ENCODE measurements around the gene UBR4. TPM values are rescaled to one million over a fixed set of nuclear protein-coding genes. Genes with fewer than 3 reads are reported as not detected.
A peak's percentile ranks its signal among the peaks of the same experiment; 100 is the strongest.

The UBR4 gene
- total and polyA plus RNA-seq, 3 experiments from 2014 or later: 27.4 to 112 (median 110) TPM

GRCh38 chr1:19130468-19130867, 79.6 kb downstream of the UBR4 start:
- Mint-ChIP-seq H3K27ac (no peak overlapping the region), H3K4me1 (peaks cover 0 to 2% (median 2%) of the 10 kb centered on the region in 3 donors), H3K9me3 (peaks cover 0 to 4% (median 3%) of the 10 kb centered on the region in 5 donors), H3K27me3 (no peaks in the 10 kb centered on the region), H3K36me3 (peaks cover 24 to 93% (median 32%) of the 10 kb centered on the region in 3 donors), H3K4me3 (no peak overlapping the region)
- Histone ChIP-seq H3K4me1 (ENCODE audit: insufficient read depth, low read length) (no peaks in the 10 kb centered on the region), H3K4me3 (ENCODE audit: low read length) (no peak overlapping the region), H3K36me3 (ENCODE audit: insufficient read depth, low read length) (peaks cover 67% of the 10 kb centered on the region), H3K9me3 (ENCODE audit: low read length) (no peaks in the 10 kb centered on the region), H3K27me3 (ENCODE audit: insufficient read depth, low read length, poor library complexity, severe bottlenecking) (no peaks in the 10 kb centered on the region), H3K27ac (ENCODE audit: low read depth, low read length) (no peak overlapping the region)
- no peak for DNase-seq
- ChIA-PET CTCF (no interaction called here), POLR2A (no interaction called here)

- peaks cover 0 to 16% (median 13%) of the 10 kb centered on the region in 3 donors for H3K4me1 Mint-ChIP-seq
Observed at GRCh38 chr1:19128968-19129514, 81.0 kb downstream of the UBR4 start.

GRCh38 chr1:19124273-19124672, 85.8 kb downstream of the UBR4 start:
- Histone ChIP-seq H3K27ac (ENCODE audit: low read depth, low read length) (no peak overlapping the region), H3K36me3 (ENCODE audit: insufficient read depth, low read length) (peaks cover 98% of the 10 kb centered on the region), H3K9me3 (ENCODE audit: low read length) (no peaks in the 10 kb centered on the region), H3K4me1 (ENCODE audit: insufficient read depth, low read length) (peaks cover 18% of the 10 kb centered on the region), H3K27me3 (ENCODE audit: insufficient read depth, low read length, poor library complexity, severe bottlenecking) (no peaks in the 10 kb centered on the region), H3K4me3 (ENCODE audit: low read length) (no peak overlapping the region)
- H3K27ac Mint-ChIP-seq: peak overlapping the region in 6 of 8 donors; percentile 43 to 93 (median 83)
- H3K36me3 Mint-ChIP-seq: peaks cover 16 to 100% (median 27%) of the 10 kb centered on the region in 3 donors
- peaks cover 0 to 32% (median 19%) of the 10 kb centered on the region in 3 donors for H3K4me1 Mint-ChIP-seq
- no peak for DNase-seq
- H3K27me3 Mint-ChIP-seq: peaks cover 0 to 2% of the 10 kb centered on the region in 2 donors
- CTCF ChIA-PET: no interaction called here
- peak overlapping the region in 5 of 7 donors; percentile 16 to 64 (median 49) for H3K4me3 Mint-ChIP-seq
- POLR2A ChIA-PET: no interaction called here
- no peaks in the 10 kb centered on the region for H3K9me3 Mint-ChIP-seq

More at GRCh38 chr1:19128968-19129514, 81.0 kb downstream of the UBR4 start:
- DNase-seq: no peak
- H3K4me3 ChIP-seq (ENCODE audit: low read length): no peak overlapping the region
- CTCF ChIA-PET: no interaction called here
- no peaks in the 10 kb centered on the region for H3K27me3 Mint-ChIP-seq
- H3K36me3 ChIP-seq (ENCODE audit: insufficient read depth, low read length): peaks cover 68% of the 10 kb centered on the region
- H3K27me3 ChIP-seq (ENCODE audit: insufficient read depth, low read length, poor library complexity, severe bottlenecking): no peaks in the 10 kb centered on the region
- H3K27ac Mint-ChIP-seq: peak overlapping the region in 3 of 8 donors; percentile 49 to 68 (median 54)
- POLR2A ChIA-PET: no interaction called here
- H3K4me1 ChIP-seq (ENCODE audit: insufficient read depth, low read length): peaks cover 8% of the 10 kb centered on the region
- no peak overlapping the region for H3K4me3 Mint-ChIP-seq
- H3K9me3 Mint-ChIP-seq: peaks cover 0 to 4% (median 3%) of the 10 kb centered on the region in 5 donors
- H3K36me3 Mint-ChIP-seq: peaks cover 19 to 94% (median 25%) of the 10 kb centered on the region in 3 donors
- no peaks in the 10 kb centered on the region for H3K9me3 ChIP-seq (ENCODE audit: low read length)
- no peak overlapping the region for H3K27ac ChIP-seq (ENCODE audit: low read depth, low read length)

GRCh38 chr1:19123837-19124236, 86.2 kb downstream of the UBR4 start:
- Mint-ChIP-seq H3K4me1 (peaks cover 0 to 32% (median 19%) of the 10 kb centered on the region in 3 donors), H3K27me3 (peaks cover 0 to 2% of the 10 kb centered on the region in 2 donors), H3K27ac (peak overlapping the region in 6 of 8 donors; percentile 43 to 93 (median 83)), H3K4me3 (peak overlapping the region in 5 of 7 donors; percentile 16 to 64 (median 49)), H3K9me3 (no peaks in the 10 kb centered on the region), H3K36me3 (peaks cover 16 to 100% (median 27%) of the 10 kb centered on the region in 3 donors)
- H3K27ac ChIP-seq (ENCODE audit: low read depth, low read length): no peak overlapping the region
- peaks cover 98% of the 10 kb centered on the region for H3K36me3 ChIP-seq (ENCODE audit: insufficient read depth, low read length)
- CTCF ChIA-PET: no interaction called here
- peaks cover 18% of the 10 kb centered on the region for H3K4me1 ChIP-seq (ENCODE audit: insufficient read depth, low read length)
- POLR2A ChIA-PET: no interaction called here
- H3K4me3 ChIP-seq (ENCODE audit: low read length): no peak overlapping the region
- no peaks in the 10 kb centered on the region for H3K27me3 ChIP-seq (ENCODE audit: insufficient read depth, low read length, poor library complexity, severe bottlenecking)
- no peaks in the 10 kb centered on the region for H3K9me3 ChIP-seq (ENCODE audit: low read length)
- peak in 4 of 5 donors; percentile 10 to 17 (median 14) for DNase-seq

GRCh38 chr1:19122668-19123067, 87.4 kb downstream of the UBR4 start:
- POLR2A ChIA-PET: no interaction called here
- H3K27me3 ChIP-seq (ENCODE audit: insufficient read depth, low read length, poor library complexity, severe bottlenecking): no peaks in the 10 kb centered on the region
- peaks cover 18% of the 10 kb centered on the region for H3K4me1 ChIP-seq (ENCODE audit: insufficient read depth, low read length)
- Mint-ChIP-seq H3K27ac (peak overlapping the region in 3 of 8 donors; percentile 6 to 50 (median 42)), H3K27me3 (peaks cover 0 to 2% of the 10 kb centered on the region in 2 donors), H3K36me3 (peaks cover 16 to 97% (median 31%) of the 10 kb centered on the region in 3 donors), H3K9me3 (no peaks in the 10 kb centered on the region), H3K4me1 (peaks cover 0 to 32% (median 19%) of the 10 kb centered on the region in 3 donors), H3K4me3 (no peak overlapping the region)
- no peaks in the 10 kb centered on the region for H3K9me3 ChIP-seq (ENCODE audit: low read length)
- CTCF ChIA-PET: no interaction called here
- DNase-seq: no peak
- H3K27ac ChIP-seq (ENCODE audit: low read depth, low read length): no peak overlapping the region
- no peak overlapping the region for H3K4me3 ChIP-seq (ENCODE audit: low read length)
- H3K36me3 ChIP-seq (ENCODE audit: insufficient read depth, low read length): peaks cover 96% of the 10 kb centered on the region

- Histone ChIP-seq H3K27ac (ENCODE audit: low read depth, low read length) (no peak overlapping the region), H3K36me3 (ENCODE audit: insufficient read depth, low read length) (peaks cover 96% of the 10 kb centered on the region), H3K27me3 (ENCODE audit: insufficient read depth, low read length, poor library complexity, severe bottlenecking) (no peaks in the 10 kb centered on the region), H3K4me1 (ENCODE audit: insufficient read depth, low read length) (peaks cover 18% of the 10 kb centered on the region), H3K4me3 (ENCODE audit: low read length) (no peak overlapping the region), H3K9me3 (ENCODE audit: low read length) (no peaks in the 10 kb centered on the region)
- CTCF ChIA-PET: no interaction called here
- Mint-ChIP-seq H3K36me3 (peaks cover 12 to 97% (median 31%) of the 10 kb centered on the region in 3 donors), H3K4me1 (peaks cover 0 to 32% (median 17%) of the 10 kb centered on the region in 3 donors), H3K9me3 (no peaks in the 10 kb centered on the region), H3K27me3 (peaks cover 0 to 2% of the 10 kb centered on the region in 2 donors), H3K27ac (peak overlapping the region in 2 of 8 donors; percentile 19 to 28), H3K4me3 (peak overlapping the region in 1 of 7 donors; percentile 48)
- POLR2A ChIA-PET: no interaction called here
- DNase-seq: no peak
Observed at GRCh38 chr1:19121192-19121591, 88.9 kb downstream of the UBR4 start.

- H3K9me3 ChIP-seq (ENCODE audit: low read length): no peaks in the 10 kb centered on the region
Observed at GRCh38 chr1:19120070-19120469, 90.0 kb downstream of the UBR4 start.

GRCh38 chr1:19115082-19115808, 94.8 kb downstream of the UBR4 start:
- H3K9me3 Mint-ChIP-seq: no peaks in the 10 kb centered on the region

More at GRCh38 chr1:19120070-19120469, 90.0 kb downstream of the UBR4 start:
- no peaks in the 10 kb centered on the region for H3K9me3 Mint-ChIP-seq
- ChIA-PET CTCF (no interaction called here), POLR2A (no interaction called here)
- Histone ChIP-seq H3K27ac (ENCODE audit: low read depth, low read length) (no peak overlapping the region), H3K36me3 (ENCODE audit: insufficient read depth, low read length) (peaks cover 96% of the 10 kb centered on the region), H3K4me3 (ENCODE audit: low read length) (no peak overlapping the region), H3K27me3 (ENCODE audit: insufficient read depth, low read length, poor library complexity, severe bottlenecking) (no peaks in the 10 kb centered on the region), H3K4me1 (ENCODE audit: insufficient read depth, low read length) (peaks cover 18% of the 10 kb centered on the region)
- peaks cover 8 to 97% (median 35%) of the 10 kb centered on the region in 3 donors for H3K36me3 Mint-ChIP-seq
- no peak overlapping the region for H3K27ac Mint-ChIP-seq
- DNase-seq: no peak
- peaks cover 0 to 2% of the 10 kb centered on the region in 2 donors for H3K27me3 Mint-ChIP-seq
- H3K4me3 Mint-ChIP-seq: no peak overlapping the region
- H3K4me1 Mint-ChIP-seq: peaks cover 0 to 27% (median 14%) of the 10 kb centered on the region in 3 donors

More at GRCh38 chr1:19115082-19115808, 94.8 kb downstream of the UBR4 start:
- Histone ChIP-seq H3K4me3 (ENCODE audit: low read length) (no peak overlapping the region), H3K27ac (ENCODE audit: low read depth, low read length) (no peak overlapping the region), H3K27me3 (ENCODE audit: insufficient read depth, low read length, poor library complexity, severe bottlenecking) (no peaks in the 10 kb centered on the region), H3K9me3 (ENCODE audit: low read length) (no peaks in the 10 kb centered on the region), H3K4me1 (ENCODE audit: insufficient read depth, low read length) (no peaks in the 10 kb centered on the region), H3K36me3 (ENCODE audit: insufficient read depth, low read length) (peaks cover 95% of the 10 kb centered on the region)
- Mint-ChIP-seq H3K27me3 (peaks cover 0 to 3% of the 10 kb centered on the region in 2 donors), H3K36me3 (peaks cover 13 to 96% (median 37%) of the 10 kb centered on the region in 3 donors), H3K4me3 (no peak overlapping the region), H3K4me1 (no peaks in the 10 kb centered on the region), H3K27ac (peak overlapping the region in 4 of 8 donors; percentile 29 to 83 (median 62))
- POLR2A ChIA-PET: no interaction called here
- no peak for DNase-seq
- CTCF ChIA-PET: no interaction called here
